Measurements from ENCODE around the gene FAM114A2. TPM values are rescaled to one million over a fixed set of nuclear protein-coding genes. Genes with fewer than 3 reads are reported as not detected.

The FAM114A2 gene
- total RNA-seq, 2 experiments from 2014 or later, result 19.1 to 22.7 TPM

DNA sequence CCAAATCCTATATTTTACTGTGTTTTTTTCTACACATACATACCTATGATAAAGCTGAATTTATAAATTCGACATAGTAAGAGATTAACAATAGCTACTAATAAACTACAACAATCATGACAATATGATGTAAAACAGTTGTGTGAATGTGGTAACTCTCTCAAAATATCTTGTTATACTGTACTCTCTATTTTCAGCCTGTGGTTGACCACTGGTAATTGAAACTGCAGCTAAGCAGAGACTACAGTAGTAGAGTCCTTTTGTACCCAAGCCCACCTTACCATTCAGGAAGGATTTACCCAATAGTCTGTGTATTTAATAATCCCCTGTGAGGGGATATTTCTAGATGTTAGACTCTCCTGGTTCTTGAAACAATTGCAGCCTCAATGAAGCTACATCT lies 86.7 kb downstream of the FAM114A2 start:
- CTCF ChIA-PET, result interaction anchor here (1.2 kb wide), 1 partner anchor 993 kb away, joined by 4 read pairs; no protein-coding TSS in a partner anchor
- no peaks in the 10 kb centered on the region for H3K36me3 Mint-ChIP-seq (ENCODE audit: low read depth)

DNA sequence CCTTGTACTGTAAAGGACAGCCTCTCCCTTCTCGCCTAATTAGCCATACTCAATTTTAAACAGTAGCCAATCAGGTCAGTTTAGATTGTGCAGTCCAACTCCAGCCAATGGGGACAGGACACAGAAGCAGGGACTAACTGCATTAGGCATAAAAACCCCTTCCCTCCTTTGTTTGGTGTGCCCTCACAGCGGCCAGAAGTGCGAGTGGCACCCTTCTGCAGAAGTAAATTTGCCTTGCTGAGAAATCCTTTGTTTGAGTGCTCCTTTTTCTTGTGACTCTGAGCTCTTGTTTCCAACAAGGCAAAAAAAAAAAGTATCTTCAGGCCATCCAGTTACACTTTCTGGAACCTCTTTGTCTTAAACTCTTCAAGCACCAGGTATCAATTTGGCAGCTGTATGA lies 97.4 kb downstream of the FAM114A2 start:
- Mint-ChIP-seq H3K27ac (no peak overlapping the region), H3K36me3 (ENCODE audit: low read depth) (no peaks in the 10 kb centered on the region), H3K4me3 (no peak overlapping the region), H3K9me3 (peaks cover 34% of the 10 kb centered on the region), H3K27me3 (no peaks in the 10 kb centered on the region), H3K4me1 (no peaks in the 10 kb centered on the region)
- ChIA-PET POLR2A (no interaction called here), CTCF (no interaction called here)
- DNase-seq, result no peak

More for the DNA sequence above, 86.7 kb downstream of the FAM114A2 start:
- Mint-ChIP-seq H3K4me3 (no peak overlapping the region), H3K9me3 (no peaks in the 10 kb centered on the region), H3K27ac (no peak overlapping the region), H3K27me3 (peaks cover 4% of the 10 kb centered on the region), H3K4me1 (no peaks in the 10 kb centered on the region)
- no peak for DNase-seq
- POLR2A ChIA-PET, result no interaction called here

Other genes starting within 250 kb of the FAM114A2 start
- gene MFAP3, start 57 bp upstream of the FAM114A2 start, total RNA-seq, result 10 to 100 TPM; 26.3 to 28.7 TPM
- gene GALNT10, start 151.8 kb upstream of the FAM114A2 start, total RNA-seq, result 10 to 100 TPM; 44.2 to 47.2 TPM